ENCODE results near the gene FCMR. TPM values are rescaled to one million over a fixed set of nuclear protein-coding genes. Genes with fewer than 3 reads are reported as not detected.
"Not testable (repeated sequence)": the region's sequence is repeated elsewhere in the genome, so short reads cannot be mapped to it uniquely, and the experiment has no call there.

The FCMR gene
- total RNA-seq, 2 donors from 2014 or later: 206 to 249 TPM

GRCh38 chr1:206924592-206925105 is 2.9 kb upstream of the FCMR start:
- peaks cover 20% of the 10 kb centered on the region for H3K4me1 Mint-ChIP-seq
- H3K27me3 Mint-ChIP-seq: no peaks in the 10 kb centered on the region
- no peak for ATAC-seq
- DNase-seq: no peak
- H3K9me3 ChIP-seq (ENCODE audit: control insufficient read depth, low read length, poor library complexity, severe bottlenecking): no peaks in the 10 kb centered on the region
- H3K4me3 Mint-ChIP-seq: no peak overlapping the region
- H3K36me3 Mint-ChIP-seq (ENCODE audit: low read depth): peaks cover 5% of the 10 kb centered on the region
- H3K27ac Mint-ChIP-seq: no peak overlapping the region

- H3K9me3 ChIP-seq (ENCODE audit: control insufficient read depth, low read length, poor library complexity, severe bottlenecking); H3K4me3 Mint-ChIP-seq; H3K27ac Mint-ChIP-seq; H3K27me3 Mint-ChIP-seq; H3K36me3 Mint-ChIP-seq (ENCODE audit: low read depth); DNase-seq; ATAC-seq: not testable (repeated sequence)
- H3K4me1 Mint-ChIP-seq: peaks cover 19% of the 10 kb centered on the region
These were observed 2.3 kb upstream of the FCMR start for GRCh38 chr1:206923961-206924557.

- H3K9me3 ChIP-seq (ENCODE audit: control insufficient read depth, low read length, poor library complexity, severe bottlenecking): no peaks in the 10 kb centered on the region
- H3K27ac Mint-ChIP-seq: no peak overlapping the region
- H3K4me3 Mint-ChIP-seq: no peak overlapping the region
- ATAC-seq (peak; percentile 82), DNase-seq (peak in 2 of 3 donors; percentile 43 to 54)
- H3K36me3 Mint-ChIP-seq (ENCODE audit: low read depth): peaks cover 7% of the 10 kb centered on the region
- H3K27me3 Mint-ChIP-seq: no peaks in the 10 kb centered on the region
- peaks cover 24% of the 10 kb centered on the region for H3K4me1 Mint-ChIP-seq
These were observed 1.5 kb upstream of the FCMR start for GRCh38 chr1:206923009-206923960.

- peaks cover 31% of the 10 kb centered on the region for H3K4me1 Mint-ChIP-seq
- no peak overlapping the region for H3K4me3 Mint-ChIP-seq
- ATAC-seq: no peak
- DNase-seq: no peak
- no peaks in the 10 kb centered on the region for H3K27me3 Mint-ChIP-seq
- H3K9me3 ChIP-seq (ENCODE audit: control insufficient read depth, low read length, poor library complexity, severe bottlenecking): no peaks in the 10 kb centered on the region
- H3K27ac Mint-ChIP-seq: no peak overlapping the region
- H3K36me3 Mint-ChIP-seq (ENCODE audit: low read depth): peaks cover 13% of the 10 kb centered on the region
These were observed 783 bp upstream of the FCMR start for GRCh38 chr1:206922524-206922923.

GRCh38 chr1:206918076-206918475 is 3.7 kb downstream of the FCMR start:
- H3K4me3 Mint-ChIP-seq: no peak overlapping the region
- H3K9me3 ChIP-seq (ENCODE audit: control insufficient read depth, low read length, poor library complexity, severe bottlenecking): no peaks in the 10 kb centered on the region
- H3K27me3 Mint-ChIP-seq: no peaks in the 10 kb centered on the region
- H3K27ac Mint-ChIP-seq: no peak overlapping the region
- ATAC-seq (no peak), DNase-seq (no peak)
- H3K36me3 Mint-ChIP-seq (ENCODE audit: low read depth): peaks cover 34% of the 10 kb centered on the region
- peaks cover 74% of the 10 kb centered on the region for H3K4me1 Mint-ChIP-seq

- no peaks in the 10 kb centered on the region for H3K27me3 Mint-ChIP-seq
- H3K4me3 Mint-ChIP-seq: no peak overlapping the region
- peaks cover 80% of the 10 kb centered on the region for H3K4me1 Mint-ChIP-seq
- no peak overlapping the region for H3K27ac Mint-ChIP-seq
- peaks cover 36% of the 10 kb centered on the region for H3K36me3 Mint-ChIP-seq (ENCODE audit: low read depth)
- DNase-seq: no peak
- ATAC-seq: no peak
- no peaks in the 10 kb centered on the region for H3K9me3 ChIP-seq (ENCODE audit: control insufficient read depth, low read length, poor library complexity, severe bottlenecking)
These were observed 5.6 kb downstream of the FCMR start for GRCh38 chr1:206916000-206916709.

GRCh38 chr1:206915030-206915735 is 6.6 kb downstream of the FCMR start:
- Mint-ChIP-seq H3K36me3 (ENCODE audit: low read depth) (peaks cover 33% of the 10 kb centered on the region), H3K27ac (no peak overlapping the region), H3K4me3 (no peak overlapping the region), H3K27me3 (no peaks in the 10 kb centered on the region), H3K4me1 (peaks cover 76% of the 10 kb centered on the region)
- no peak for DNase-seq
- no peak for ATAC-seq
- no peaks in the 10 kb centered on the region for H3K9me3 ChIP-seq (ENCODE audit: control insufficient read depth, low read length, poor library complexity, severe bottlenecking)

GRCh38 chr1:206913766-206914537 is 7.8 kb downstream of the FCMR start:
- H3K27ac Mint-ChIP-seq: no peak overlapping the region
- peak overlapping the region; percentile 69 for H3K4me3 Mint-ChIP-seq
- H3K36me3 Mint-ChIP-seq (ENCODE audit: low read depth): peaks cover 31% of the 10 kb centered on the region
- DNase-seq: no peak
- no peaks in the 10 kb centered on the region for H3K27me3 Mint-ChIP-seq
- H3K4me1 Mint-ChIP-seq: peaks cover 73% of the 10 kb centered on the region
- no peaks in the 10 kb centered on the region for H3K9me3 ChIP-seq (ENCODE audit: control insufficient read depth, low read length, poor library complexity, severe bottlenecking)
- no peak for ATAC-seq

GRCh38 chr1:206912445-206913095 is 9.2 kb downstream of the FCMR start:
- peak overlapping the region; percentile 69 for H3K4me3 Mint-ChIP-seq
- H3K27ac Mint-ChIP-seq: no peak overlapping the region
- no peaks in the 10 kb centered on the region for H3K9me3 ChIP-seq (ENCODE audit: control insufficient read depth, low read length, poor library complexity, severe bottlenecking)
- H3K27me3 Mint-ChIP-seq: no peaks in the 10 kb centered on the region
- DNase-seq (peak; percentile 22 to 35 (median 33)), ATAC-seq (peak; percentile 57)
- H3K36me3 Mint-ChIP-seq (ENCODE audit: low read depth): peaks cover 25% of the 10 kb centered on the region
- peaks cover 71% of the 10 kb centered on the region for H3K4me1 Mint-ChIP-seq

- H3K27ac Mint-ChIP-seq: peak overlapping the region; percentile 69
- no peak for DNase-seq
- peaks cover 21% of the 10 kb centered on the region for H3K36me3 Mint-ChIP-seq (ENCODE audit: low read depth)
- peaks cover 63% of the 10 kb centered on the region for H3K4me1 Mint-ChIP-seq
- H3K4me3 Mint-ChIP-seq: peak overlapping the region; percentile 84
- ATAC-seq: peak; percentile 59
- no peaks in the 10 kb centered on the region for H3K27me3 Mint-ChIP-seq
- no peaks in the 10 kb centered on the region for H3K9me3 ChIP-seq (ENCODE audit: control insufficient read depth, low read length, poor library complexity, severe bottlenecking)
These were observed 10.6 kb downstream of the FCMR start for GRCh38 chr1:206911064-206911663.

GRCh38 chr1:206909883-206910318 is 11.8 kb downstream of the FCMR start:
- no peak for ATAC-seq
- peak overlapping the region; percentile 69 for H3K27ac Mint-ChIP-seq
- H3K27me3 Mint-ChIP-seq: no peaks in the 10 kb centered on the region

More at GRCh38 chr1:206909883-206910318, 11.8 kb downstream of the FCMR start:
- no peak for DNase-seq
- peaks cover 17% of the 10 kb centered on the region for H3K36me3 Mint-ChIP-seq (ENCODE audit: low read depth)
- H3K4me3 Mint-ChIP-seq: peak overlapping the region; percentile 84
- H3K4me1 Mint-ChIP-seq: peaks cover 63% of the 10 kb centered on the region
- no peaks in the 10 kb centered on the region for H3K9me3 ChIP-seq (ENCODE audit: control insufficient read depth, low read length, poor library complexity, severe bottlenecking)
